HUES64 (cell line): ENCODE data around the gene SERTAD1. TPM values are rescaled to one million over a fixed set of nuclear protein-coding genes. Genes with fewer than 3 reads are reported as not detected.

Experiments used
- H3K27ac ChIP-seq: 2 replicates; pipeline ENCODE4 v1.7.0; 2013; ENCODE audit warnings: low read depth, low read length, inconsistent platforms
- H3K27me3 ChIP-seq: 2 replicates; pipeline ENCODE4 v1.6.1; 2013; ENCODE audit warnings: mild to moderate bottlenecking, low read length; ENCODE audit not compliant: insufficient read depth
- H3K36me3 ChIP-seq: 2 replicates; pipeline ENCODE4 v1.6.1; 2013; ENCODE audit warnings: mild to moderate bottlenecking, low read length; ENCODE audit not compliant: insufficient read depth
- H3K4me1 ChIP-seq: 2 replicates; pipeline ENCODE4 v1.6.1; 2013; ENCODE audit warnings: mild to moderate bottlenecking, low read length, moderate library complexity; ENCODE audit not compliant: insufficient read depth
- H3K4me3 ChIP-seq: 2 replicates; pipeline ENCODE4 v1.5.1; 2013; ENCODE audit warnings: mild to moderate bottlenecking, low read length, moderate library complexity
- H3K9ac ChIP-seq: 2 replicates; pipeline ENCODE4 v1.6.1; 2013; ENCODE audit warnings: mild to moderate bottlenecking, low read depth, low read length
- H3K9me3 ChIP-seq: 2 replicates; pipeline ENCODE4 v1.6.1; 2013; ENCODE audit warnings: low read depth, low read length; ENCODE audit not compliant: insufficient read depth
- WGBS: fragments of 150-250, 120-280 bp; methylation state at CpG from one replicate; pipeline ENCODE4 v1.1.7; 2013; ENCODE audit warnings: missing lambda C conversion rate; 5-methylcytosine and 5-hydroxymethylcytosine counted together
- polyA plus RNA-seq, 2 experiments: library from polyadenylated mRNA; stranded (reverse); fragments of 50-300 nt; gene quantifications; one replicate each; pipeline ENCODE4 v1.2.3, GENCODE V29; 2013

The SERTAD1 gene
- polyA plus RNA-seq (2013, experiment 1 of 2): 4.3 TPM
- 3.5 TPM for polyA plus RNA-seq (2013, experiment 2 of 2)

- Histone ChIP-seq H3K9me3 (no peaks in the 10 kb centered on the region), H3K27me3 (no peaks in the 10 kb centered on the region), H3K4me3 (peak within 1 kb of the TSS; percentile 77), H3K9ac (peak within 1 kb of the TSS; percentile 80), H3K36me3 (peaks cover 7% of the 10 kb centered on the region; the same call in 1 of the 2 replicates), H3K4me1 (peaks cover 10% of the 10 kb centered on the region), H3K27ac (peak within 1 kb of the TSS; percentile 98)
- WGBS: under 1% methylated on average over 72 of the region's 75 CpGs
These were observed at the start of gene SERTAD1 for GRCh38 chr19:40425450-40426287. Gene SERTAD1 (minus strand): TSS chr19:40425992. CDS start chr19:40423546, 2,446 bp downstream.

- Histone ChIP-seq H3K27ac (no peak overlapping the region), H3K4me1 (no peaks in the 10 kb centered on the region), H3K36me3 (no peaks in the 10 kb centered on the region), H3K9me3 (no peaks in the 10 kb centered on the region), H3K27me3 (peaks cover 2% of the 10 kb centered on the region; the same call in 1 of the 2 replicates), H3K9ac (no peak overlapping the region), H3K4me3 (no peak overlapping the region)
- WGBS: 96% methylated on average over 3 of the region's 4 CpGs
These were observed 48.9 kb upstream of the SERTAD1 start for GRCh38 chr19:40474737-40475136.

- Histone ChIP-seq H3K27ac (no peak overlapping the region), H3K9me3 (no peaks in the 10 kb centered on the region), H3K27me3 (peaks cover 16% of the 10 kb centered on the region), H3K4me1 (no peaks in the 10 kb centered on the region), H3K36me3 (no peaks in the 10 kb centered on the region), H3K9ac (no peak overlapping the region), H3K4me3 (no peak overlapping the region)
- WGBS: 96% methylated on average over 13 of the region's 13 CpGs
These were observed 46.7 kb upstream of the SERTAD1 start for GRCh38 chr19:40472516-40472915.

GRCh38 chr19:40471111-40471510 is 45.3 kb upstream of the SERTAD1 start:
- peaks cover 30% of the 10 kb centered on the region for H3K27me3 ChIP-seq
- no peaks in the 10 kb centered on the region for H3K9me3 ChIP-seq
- no peaks in the 10 kb centered on the region for H3K36me3 ChIP-seq
- no peak overlapping the region for H3K4me3 ChIP-seq
- H3K9ac ChIP-seq: no peak overlapping the region
- no peak overlapping the region for H3K27ac ChIP-seq
- H3K4me1 ChIP-seq: no peaks in the 10 kb centered on the region
- WGBS: 90% methylated on average over 3 of the region's 3 CpGs

GRCh38 chr19:40469011-40469410 is 43.2 kb upstream of the SERTAD1 start:
- Histone ChIP-seq H3K4me3 (no peak overlapping the region), H3K9ac (no peak overlapping the region)
- WGBS: 92% methylated on average over 6 of the region's 6 CpGs

GRCh38 chr19:40466985-40467734 is 41.4 kb upstream of the SERTAD1 start, which contains the start of gene SPTBN4:
Gene SPTBN4 (plus strand): TSS chr19:40467001. CDS start chr19:40472622, 5,621 bp downstream.
- H3K36me3 ChIP-seq: no peaks in the 10 kb centered on the region
- WGBS: 8% methylated on average over 79 of the region's 87 CpGs
- H3K9ac ChIP-seq: no peak within 1 kb of the TSS
- peaks cover 39% of the 10 kb centered on the region for H3K27me3 ChIP-seq
- no peaks in the 10 kb centered on the region for H3K9me3 ChIP-seq
- peak within 1 kb of the TSS; percentile 43 for H3K4me3 ChIP-seq
- H3K27ac ChIP-seq: no peak within 1 kb of the TSS
- peaks cover 6% of the 10 kb centered on the region; the same call in 1 of the 2 replicates for H3K4me1 ChIP-seq

More at GRCh38 chr19:40469011-40469410, 43.2 kb upstream of the SERTAD1 start:
- Histone ChIP-seq H3K9me3 (no peaks in the 10 kb centered on the region), H3K27ac (no peak overlapping the region), H3K4me1 (peaks cover 6% of the 10 kb centered on the region; the same call in 1 of the 2 replicates), H3K36me3 (no peaks in the 10 kb centered on the region), H3K27me3 (peaks cover 39% of the 10 kb centered on the region)

GRCh38 chr19:40466219-40466984 is 40.6 kb upstream of the SERTAD1 start:
- 30% methylated on average over 48 of the region's 48 CpGs for WGBS
- H3K27ac ChIP-seq: no peak overlapping the region
- H3K9ac ChIP-seq: no peak overlapping the region

GRCh38 chr19:40465557-40466218 is 39.9 kb upstream of the SERTAD1 start, which contains the start of gene BLVRB:
Gene BLVRB (minus strand): TSS chr19:40465745. CDS start chr19:40465688, 57 bp downstream.
- peaks cover 6% of the 10 kb centered on the region; the same call in 1 of the 2 replicates for H3K4me1 ChIP-seq
- no peak within 1 kb of the TSS for H3K9ac ChIP-seq
- H3K9me3 ChIP-seq: no peaks in the 10 kb centered on the region
- H3K27ac ChIP-seq: peak within 1 kb of the TSS; percentile 43; the same call in 1 of the 2 replicates
- peak within 1 kb of the TSS; percentile 74 for H3K4me3 ChIP-seq
- peaks cover 39% of the 10 kb centered on the region for H3K27me3 ChIP-seq
- no peaks in the 10 kb centered on the region for H3K36me3 ChIP-seq
- under 1% methylated on average over 54 of the region's 54 CpGs for WGBS

More at GRCh38 chr19:40466219-40466984, 40.6 kb upstream of the SERTAD1 start:
- no peaks in the 10 kb centered on the region for H3K9me3 ChIP-seq
- no peaks in the 10 kb centered on the region for H3K36me3 ChIP-seq
- H3K4me1 ChIP-seq: peaks cover 6% of the 10 kb centered on the region; the same call in 1 of the 2 replicates
- peaks cover 39% of the 10 kb centered on the region for H3K27me3 ChIP-seq
- H3K4me3 ChIP-seq: peak overlapping the region; percentile 43

GRCh38 chr19:40465025-40465556 is 39.3 kb upstream of the SERTAD1 start:
- Histone ChIP-seq H3K4me1 (peaks cover 6% of the 10 kb centered on the region; the same call in 1 of the 2 replicates), H3K27ac (0 out of 2 replicates have a peak overlapping the region, but pooled peaks have one; percentile 23)
- WGBS: 24% methylated on average over 11 of the region's 11 CpGs

More at GRCh38 chr19:40465025-40465556, 39.3 kb upstream of the SERTAD1 start:
- peak overlapping the region; percentile 74 for H3K4me3 ChIP-seq
- H3K36me3 ChIP-seq: no peaks in the 10 kb centered on the region
- no peaks in the 10 kb centered on the region for H3K9me3 ChIP-seq
- H3K9ac ChIP-seq: no peak overlapping the region
- peaks cover 39% of the 10 kb centered on the region for H3K27me3 ChIP-seq
